ENCODE data around the gene MS4A6E.

GRCh38 chr11:60316317-60316716 lies 10.7 kb upstream of the MS4A6E start:
- no peak for TF ChIP-seq POLR2A (IDR thresholded peaks at IDR 0.05)
- no peak for TF ChIP-seq CTCF (IDR thresholded peaks at IDR 0.05)
